ENCODE measurements around the gene TYMS.
A peak's percentile ranks its signal among the peaks of the same experiment; 100 is the strongest.

TYMS gene

DNA sequence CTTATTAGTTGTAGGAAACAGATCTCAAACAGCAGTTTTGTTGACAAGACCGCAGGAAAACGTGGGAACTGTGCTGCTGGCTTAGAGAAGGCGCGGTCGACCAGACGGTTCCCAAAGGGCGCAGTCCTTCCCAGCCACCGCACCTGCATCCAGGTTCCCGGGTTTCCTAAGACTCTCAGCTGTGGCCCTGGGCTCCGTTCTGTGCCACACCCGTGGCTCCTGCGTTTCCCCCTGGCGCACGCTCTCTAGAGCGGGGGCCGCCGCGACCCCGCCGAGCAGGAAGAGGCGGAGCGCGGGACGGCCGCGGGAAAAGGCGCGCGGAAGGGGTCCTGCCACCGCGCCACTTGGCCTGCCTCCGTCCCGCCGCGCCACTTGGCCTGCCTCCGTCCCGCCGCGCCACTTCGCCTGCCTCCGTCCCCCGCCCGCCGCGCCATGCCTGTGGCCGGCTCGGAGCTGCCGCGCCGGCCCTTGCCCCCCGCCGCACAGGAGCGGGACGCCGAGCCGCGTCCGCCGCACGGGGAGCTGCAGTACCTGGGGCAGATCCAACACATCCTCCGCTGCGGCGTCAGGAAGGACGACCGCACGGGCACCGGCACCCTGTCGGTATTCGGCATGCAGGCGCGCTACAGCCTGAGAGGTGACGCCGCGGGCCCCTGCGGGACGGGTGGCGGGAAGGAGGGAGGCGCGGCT lies at the start of gene TYMS:
Gene TYMS (plus strand): TSS at position 343 of the 690 bp plus-strand sequence. CDS start 90 bp downstream, at position 433.
- DNase-seq, result peak; percentile 49 to 77

DNA sequence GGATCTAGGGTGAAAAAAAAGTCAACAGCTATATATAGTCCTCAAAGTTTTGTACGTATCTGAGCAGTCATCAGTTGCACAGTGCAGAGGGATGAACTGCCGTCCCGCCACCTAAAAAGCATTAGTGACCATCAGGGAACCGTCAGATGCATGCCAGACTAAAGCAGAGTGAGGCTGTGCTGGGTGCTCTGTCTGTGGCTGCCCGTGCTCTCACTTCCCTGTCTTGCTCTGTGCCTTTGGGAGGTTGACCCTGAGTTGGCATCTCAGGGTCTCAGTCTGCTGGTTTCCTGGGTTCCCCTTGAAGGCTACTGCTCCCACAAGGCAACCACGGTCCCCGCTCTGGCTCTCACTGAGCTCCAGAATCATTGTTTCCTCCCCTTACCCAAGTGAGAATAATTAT lies 49.5 kb upstream of the TYMS start:
- DNase-seq, result no peak

DNA sequence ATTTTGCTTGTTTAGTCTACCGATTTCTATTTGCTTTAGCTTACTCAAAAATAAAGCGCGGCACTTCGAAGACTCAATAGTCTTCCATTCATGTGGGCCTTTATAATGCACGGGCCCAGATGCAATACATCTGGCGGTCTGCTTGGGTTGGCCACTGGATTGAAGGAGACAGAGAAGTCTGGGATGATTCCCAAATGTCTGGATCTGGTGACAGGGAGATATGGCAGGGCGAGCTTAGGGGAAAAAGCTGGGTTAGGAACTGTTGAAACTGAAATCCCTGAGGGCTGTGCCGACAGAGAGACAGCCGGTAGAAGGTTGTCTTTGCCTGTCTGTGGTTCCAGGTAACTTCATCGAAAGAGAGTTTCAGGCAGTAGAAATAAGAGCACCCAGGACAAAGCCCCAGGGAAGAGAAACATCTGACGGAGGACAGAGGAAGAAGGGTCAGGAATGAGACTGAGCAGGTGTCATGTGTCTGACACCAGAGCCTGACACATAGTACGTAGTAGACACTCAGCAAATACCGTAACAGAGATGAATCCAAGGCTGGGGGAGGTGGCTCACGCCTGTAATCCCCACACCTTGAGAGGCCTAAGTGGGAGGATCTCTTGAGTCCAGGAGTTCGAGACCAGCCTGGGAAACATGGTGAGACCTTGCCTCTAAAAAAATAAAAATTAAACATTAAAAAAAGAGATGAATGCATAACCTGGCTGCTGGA lies 47.1 kb upstream of the TYMS start:
- no peak for DNase-seq

DNA sequence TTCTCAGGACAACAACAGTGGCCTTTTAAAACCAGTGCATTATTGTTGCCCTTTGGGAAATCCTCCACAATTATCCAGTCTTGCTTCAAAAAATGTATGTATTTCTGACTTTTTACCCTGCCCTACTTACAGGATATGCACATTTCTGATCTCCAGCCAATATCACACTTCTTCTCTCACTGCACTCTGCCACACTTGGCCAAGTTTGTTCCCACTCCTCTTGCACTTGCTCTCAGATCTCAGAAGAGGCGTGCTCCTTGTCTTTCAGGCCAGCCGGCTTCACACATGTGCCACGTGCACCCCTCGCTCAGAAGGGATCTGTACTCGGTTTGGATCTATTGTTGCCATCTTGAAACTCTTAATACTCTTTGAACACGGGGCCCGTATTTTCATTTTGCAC lies 45.3 kb upstream of the TYMS start:
- no peak for DNase-seq

DNA sequence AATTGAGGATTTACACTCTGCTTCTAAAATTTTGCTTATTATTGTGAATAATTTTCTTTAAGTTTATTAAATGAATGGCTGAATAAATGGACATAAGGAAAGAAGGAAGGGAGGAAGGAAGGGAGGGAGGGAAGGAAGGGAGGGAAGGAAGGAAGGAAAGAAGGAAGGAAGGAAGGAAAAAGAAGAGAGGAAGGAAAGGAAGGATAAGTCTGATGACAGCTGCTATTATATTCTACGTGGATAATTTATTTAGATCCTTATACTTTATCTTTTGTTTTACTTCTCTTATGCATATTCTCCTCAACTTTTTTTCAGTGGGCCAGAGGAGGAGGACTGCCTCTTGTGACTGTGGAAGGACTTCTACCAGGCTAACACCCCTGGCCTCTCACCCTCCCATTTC lies 43.3 kb upstream of the TYMS start:
- no peak for DNase-seq

DNA sequence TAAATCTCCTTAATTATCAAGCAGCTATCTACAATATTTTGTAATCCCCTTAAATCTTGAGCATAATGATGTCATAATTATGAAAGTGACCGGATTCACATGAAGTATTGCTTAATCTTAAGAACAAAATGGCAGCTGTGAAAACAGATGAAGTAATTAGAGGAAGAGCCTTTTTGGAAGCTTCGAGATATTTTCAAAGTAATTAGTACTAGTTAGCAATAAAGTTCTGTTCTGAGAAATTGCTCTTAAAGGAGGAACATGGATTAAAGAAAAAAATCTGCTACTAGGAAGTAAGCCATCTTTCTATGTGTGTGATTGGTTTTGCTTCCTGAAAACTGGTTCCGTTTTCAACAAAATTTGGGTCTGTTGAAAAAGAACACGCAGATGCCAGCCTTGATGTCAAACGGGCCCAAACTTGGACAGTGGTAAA lies 42.3 kb upstream of the TYMS start:
- no peak for DNase-seq

DNA sequence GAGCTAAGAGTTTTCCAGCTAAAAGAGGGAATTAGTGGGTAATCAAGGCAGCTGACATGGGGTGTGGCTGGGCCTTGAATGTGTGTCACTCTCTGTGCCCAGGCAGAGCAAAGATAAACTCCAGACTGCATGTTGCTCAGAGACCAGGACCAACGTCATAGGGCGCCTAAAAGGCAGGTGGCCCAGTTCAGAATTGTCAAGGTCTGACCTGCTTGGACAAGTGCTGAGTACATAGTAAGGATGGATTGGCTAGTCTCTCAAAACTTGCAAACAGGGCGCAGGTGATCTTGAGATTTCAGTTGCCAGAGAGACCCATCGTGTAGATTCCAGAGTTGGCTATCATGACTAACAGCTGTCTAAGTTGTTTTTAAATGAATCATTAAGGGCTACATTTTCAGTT lies 41.7 kb upstream of the TYMS start:
- no peak for DNase-seq

DNA sequence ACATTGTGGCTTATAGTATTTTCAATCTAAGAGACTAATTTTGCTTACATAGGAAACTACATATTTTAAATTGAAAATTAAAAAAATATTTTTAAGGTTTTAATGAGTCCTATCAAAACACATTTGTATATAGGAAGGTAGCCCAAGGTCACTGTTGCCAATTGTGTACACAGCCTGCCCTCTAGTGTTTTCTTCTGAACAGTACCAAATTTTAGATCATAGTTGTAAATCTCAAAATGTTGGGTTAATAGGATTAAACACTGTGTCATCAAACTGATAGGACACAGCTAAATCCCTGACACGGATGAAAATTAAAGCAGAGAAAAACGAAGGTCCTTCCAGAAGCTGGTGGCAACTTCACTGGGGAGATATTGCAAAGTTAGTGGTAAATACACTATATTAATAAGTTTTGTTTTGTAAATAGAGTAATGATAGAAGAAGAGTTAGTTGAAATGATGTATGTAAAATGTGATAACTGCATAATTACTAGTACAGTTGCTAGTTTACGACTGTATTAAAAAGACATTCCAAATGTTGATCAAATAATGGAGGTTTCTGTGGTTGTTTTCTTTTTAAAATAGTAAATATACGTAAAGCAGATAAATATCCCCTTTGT lies 41.0 kb upstream of the TYMS start:
- peak; percentile 2 to 50 for DNase-seq

DNA sequence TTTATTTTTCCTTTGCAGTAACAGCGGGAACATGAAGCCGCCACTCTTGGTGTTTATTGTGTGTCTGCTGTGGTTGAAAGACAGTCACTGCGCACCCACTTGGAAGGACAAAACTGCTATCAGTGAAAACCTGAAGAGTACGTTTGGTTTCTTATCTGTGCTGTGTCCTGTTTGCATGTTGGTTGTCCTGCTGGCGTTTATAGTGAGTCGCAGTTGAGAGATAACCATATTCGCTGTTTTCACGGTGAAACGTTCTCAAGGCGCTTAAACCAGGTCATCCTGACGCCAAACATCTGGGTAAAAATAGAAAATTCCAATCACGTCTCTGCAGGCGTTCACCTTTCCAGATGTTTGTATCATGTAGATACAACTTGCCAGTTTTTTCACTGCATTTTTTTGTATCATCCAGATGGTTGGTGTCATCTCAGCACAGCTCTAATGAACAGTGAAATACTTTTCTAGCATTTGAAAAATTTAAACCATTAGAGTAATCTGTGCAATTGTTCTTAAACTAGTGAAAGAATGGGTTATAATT lies 39.4 kb upstream of the TYMS start:
- DNase-seq, result no peak

DNA sequence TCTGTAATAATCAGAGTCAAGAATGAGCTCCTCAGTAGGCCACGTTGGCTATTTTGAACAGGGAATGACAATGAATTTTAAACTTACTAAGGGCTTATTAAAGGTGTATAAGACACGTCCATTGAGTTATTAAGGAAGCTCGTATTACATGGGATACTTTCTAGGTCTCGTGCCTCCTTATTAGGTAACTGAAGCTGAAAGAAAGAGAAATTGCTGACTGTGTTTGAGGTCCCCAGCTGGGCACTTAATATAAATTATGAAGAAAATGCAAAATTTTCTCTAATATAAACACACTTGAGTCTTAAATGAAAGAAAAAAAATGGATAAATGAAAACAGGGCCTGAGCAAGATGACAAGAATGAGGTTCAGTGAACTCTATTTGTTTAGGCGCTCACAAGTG lies 38.8 kb upstream of the TYMS start:
- DNase-seq, result no peak

DNA sequence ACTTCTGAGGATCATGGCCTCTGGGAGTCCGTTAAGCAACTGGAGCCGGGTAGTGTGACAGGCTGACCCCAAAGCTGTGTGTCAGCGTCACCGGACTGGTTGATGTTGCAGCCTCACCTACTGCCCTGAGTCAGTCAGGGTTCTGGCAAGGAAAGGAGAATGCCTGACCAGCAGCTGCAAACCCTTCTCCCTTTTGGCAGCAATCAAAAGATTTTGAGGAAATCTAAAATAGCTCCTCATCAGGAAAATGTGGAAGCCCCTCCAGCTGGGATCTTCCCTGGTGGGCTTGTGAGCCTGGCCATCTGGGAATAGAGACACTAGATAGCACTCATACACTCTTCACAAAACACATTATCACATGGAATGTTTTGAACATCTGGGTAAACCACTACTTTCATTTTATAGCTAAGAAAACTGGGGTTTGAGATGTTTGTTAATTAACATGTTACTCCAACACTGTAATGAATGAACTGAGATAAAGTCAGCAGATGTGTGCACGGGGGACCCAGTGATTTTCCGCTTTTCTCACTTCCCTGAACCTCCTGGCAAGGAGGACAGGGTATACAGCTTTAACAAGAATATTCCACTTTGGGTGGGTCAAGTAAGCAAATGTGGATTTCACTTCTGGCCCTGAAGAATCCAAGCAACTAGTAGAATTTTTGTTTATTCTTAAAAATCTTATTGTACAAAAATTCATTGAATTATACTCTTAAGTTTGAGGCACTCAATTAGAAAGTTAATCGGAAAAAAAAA lies 36.0 kb upstream of the TYMS start:
- DNase-seq, result no peak

DNA sequence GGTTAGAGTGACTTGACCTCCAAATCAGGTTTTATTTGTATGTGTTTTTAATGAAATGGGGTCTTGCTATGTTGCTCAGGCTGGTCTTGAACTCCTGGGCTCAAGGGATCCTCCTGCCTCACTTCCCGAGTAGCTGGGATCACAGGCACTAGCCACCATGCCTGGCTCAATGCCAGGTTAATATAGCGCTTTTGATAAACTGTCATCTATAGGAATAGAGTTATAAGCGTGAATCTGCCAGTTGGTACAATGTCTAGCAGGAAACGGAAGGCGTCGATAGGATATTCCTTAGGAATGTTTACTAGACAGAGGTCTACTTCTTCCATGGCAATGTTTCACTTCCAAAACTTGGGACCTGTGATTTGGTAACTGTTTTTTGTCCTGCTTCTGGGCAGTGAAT lies 35.2 kb upstream of the TYMS start:
- DNase-seq, result no peak

DNA sequence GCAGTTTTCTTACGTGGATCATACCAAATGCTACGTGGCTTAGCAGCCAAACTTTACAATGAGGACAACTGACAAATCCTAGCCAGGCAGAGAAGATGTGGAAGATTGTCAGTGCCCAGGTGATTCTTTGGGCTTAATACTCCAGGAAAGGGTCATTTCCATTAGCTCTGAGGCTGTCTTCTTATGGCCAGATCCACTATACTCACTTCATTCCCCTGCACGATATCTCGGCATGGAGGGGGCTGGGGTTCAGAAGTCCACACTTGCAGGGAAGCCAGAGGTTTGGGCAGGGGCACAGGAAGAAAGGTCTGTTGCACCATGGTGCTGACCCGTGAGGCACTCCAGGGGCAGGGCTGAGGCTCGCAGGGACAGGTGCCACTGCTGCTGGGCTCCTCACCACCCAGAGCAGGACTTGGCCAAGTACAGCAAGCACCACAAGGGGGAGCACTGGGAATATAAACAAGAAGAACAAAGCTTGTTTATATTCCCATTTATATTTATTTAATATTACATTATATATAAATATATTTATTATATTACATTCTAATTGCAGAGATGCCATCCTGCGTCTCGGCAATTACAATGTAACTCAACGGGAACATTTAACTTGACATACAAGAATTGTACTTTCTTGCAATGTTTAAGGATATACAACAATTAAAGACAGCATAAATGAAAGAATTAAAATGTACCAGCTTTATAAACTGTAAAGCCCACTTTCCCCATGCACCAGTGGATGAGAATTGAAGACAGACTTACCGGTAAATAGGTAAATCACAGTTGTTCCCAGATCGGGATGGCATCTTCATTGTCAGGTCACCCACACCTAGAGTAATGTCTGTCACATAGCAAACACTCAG lies 33.5 kb upstream of the TYMS start:
- DNase-seq, result peak; percentile 26 to 57

DNA sequence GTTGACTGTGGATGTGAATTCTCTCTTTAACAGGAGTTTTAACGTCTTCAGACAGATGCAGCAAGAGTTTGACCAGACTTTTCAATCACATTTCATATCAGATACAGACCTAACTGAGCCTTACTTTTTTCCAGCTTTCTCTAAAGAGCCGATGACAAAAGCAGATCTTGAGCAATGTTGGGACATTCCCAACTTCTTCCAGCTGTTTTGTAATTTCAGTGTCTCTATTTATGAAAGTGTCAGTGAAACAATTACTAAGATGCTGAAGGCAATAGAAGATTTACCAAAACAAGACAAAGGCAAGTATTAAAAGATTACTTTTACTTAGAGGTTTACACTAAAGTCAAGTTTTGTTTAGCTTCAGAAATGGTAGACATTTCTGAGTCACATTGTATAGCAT lies 30.2 kb upstream of the TYMS start:
- DNase-seq, result no peak

DNA sequence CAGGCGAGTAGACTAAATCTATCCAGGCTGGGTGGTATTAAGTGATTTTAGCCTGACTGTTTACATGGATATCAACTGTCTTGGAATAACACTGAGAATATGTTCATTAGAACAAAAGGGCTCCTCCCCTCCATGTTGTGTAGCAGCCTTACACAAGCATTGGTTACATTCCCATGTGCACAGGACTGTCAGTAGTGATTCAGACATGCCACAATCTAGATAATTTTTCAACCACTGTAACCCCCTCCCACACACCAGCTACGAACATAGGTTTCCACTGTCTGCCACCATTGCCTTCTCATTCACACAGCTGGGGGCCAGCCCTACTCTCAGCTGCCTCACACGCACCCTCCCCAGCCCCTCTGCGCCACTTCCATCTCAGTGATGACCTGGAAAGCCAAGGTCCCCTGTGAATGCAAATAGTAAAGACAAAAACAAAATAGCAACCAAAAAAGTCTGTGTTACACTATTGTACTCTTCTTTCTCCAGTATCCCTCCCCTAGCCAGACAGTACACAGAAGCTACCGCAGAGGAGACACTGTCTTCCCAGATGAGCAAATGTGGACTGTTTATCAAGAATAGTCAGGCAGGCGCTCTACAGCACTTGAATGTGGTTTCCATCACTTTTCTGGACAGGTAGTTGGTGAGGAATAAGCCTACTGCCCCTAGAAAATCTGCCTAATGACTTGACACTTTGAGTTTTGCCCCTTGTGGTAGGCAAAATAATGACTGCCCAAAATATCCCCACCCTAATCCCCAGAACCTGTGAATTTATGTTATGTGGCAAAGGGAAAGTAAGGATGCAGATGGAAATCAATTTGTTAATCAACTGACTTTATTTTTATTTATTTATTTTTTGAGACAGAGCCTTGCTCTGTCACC lies 27.9 kb upstream of the TYMS start:
- DNase-seq, result no peak

DNA sequence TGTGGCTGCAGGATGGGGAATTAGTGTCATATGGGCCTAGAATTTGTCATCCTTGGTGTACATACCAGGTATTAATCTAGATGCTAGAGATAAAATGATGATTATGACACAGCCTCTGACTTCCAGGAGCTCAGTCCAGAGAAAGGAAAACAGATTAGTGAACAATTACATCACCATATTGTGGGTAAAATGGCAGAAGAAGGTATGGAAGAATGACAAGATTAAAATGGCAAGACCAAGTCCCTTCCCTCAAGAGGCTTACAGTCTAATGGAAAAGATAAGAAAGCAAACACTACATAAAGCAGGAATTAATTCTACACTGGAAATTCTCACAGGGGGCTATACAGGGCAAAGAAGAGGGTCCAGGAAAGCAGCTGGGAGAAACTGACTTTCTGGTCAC lies 25.9 kb upstream of the TYMS start:
- no peak for DNase-seq

DNA sequence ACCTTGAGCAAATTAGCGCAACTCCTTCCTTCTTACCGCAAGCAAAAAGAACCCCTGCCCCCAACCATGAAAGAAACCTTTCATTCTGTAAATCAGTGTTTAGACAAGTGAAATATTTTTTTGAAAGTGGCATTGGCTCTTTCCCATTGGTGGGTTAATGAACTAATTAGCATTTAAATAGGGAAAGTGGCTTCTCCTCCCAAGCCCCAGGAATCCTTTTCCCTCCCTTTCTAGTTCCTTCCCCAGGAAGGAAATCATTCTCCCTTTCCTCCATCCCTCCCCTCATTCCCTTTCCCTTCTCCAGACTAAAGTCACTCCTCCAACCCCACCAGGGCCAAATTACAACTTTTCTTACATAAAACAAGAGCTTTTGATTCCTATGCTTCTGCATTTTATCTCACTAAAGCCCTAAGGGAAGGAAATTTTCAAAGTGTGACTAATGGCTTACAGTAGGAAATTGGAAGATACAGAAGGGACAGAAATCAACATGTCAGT lies 22.9 kb upstream of the TYMS start:
- no peak for DNase-seq

DNA sequence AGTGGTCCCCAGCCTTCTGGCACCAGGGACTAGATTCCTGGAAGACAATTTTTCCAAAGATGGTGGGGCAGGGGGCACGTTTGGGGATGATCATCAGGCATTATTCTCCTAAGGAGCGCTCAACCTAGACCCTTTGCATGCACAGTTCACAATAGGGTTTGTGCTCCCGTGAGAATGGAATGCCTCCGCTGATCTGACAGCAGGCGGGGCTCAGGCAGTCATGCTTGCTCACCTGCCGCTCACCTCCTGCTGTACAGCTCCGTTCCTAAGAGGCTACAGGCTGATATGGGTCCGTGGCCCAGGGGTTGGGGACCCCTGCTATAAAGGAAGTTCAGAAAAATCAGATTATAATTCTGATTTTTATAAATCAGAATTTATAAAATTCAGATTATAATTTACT lies 22.3 kb upstream of the TYMS start:
- DNase-seq, result no peak

DNA sequence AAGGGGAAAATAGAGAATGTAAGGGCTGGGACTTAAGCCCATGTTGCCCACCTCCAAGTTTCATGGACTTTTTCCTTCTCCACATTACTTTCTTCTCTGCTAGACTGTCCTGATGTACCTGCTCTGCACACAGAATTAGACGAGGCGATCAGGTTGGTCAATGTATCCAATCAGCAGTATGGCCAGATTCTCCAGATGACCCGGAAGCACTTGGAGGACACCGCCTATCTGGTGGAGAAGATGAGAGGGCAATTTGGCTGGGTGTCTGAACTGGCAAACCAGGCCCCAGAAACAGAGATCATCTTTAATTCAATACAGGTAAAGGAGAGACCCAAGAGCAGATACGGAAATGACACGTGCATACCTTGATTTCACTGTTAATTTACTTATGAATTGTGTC lies 16.2 kb upstream of the TYMS start:
- DNase-seq, result no peak

DNA sequence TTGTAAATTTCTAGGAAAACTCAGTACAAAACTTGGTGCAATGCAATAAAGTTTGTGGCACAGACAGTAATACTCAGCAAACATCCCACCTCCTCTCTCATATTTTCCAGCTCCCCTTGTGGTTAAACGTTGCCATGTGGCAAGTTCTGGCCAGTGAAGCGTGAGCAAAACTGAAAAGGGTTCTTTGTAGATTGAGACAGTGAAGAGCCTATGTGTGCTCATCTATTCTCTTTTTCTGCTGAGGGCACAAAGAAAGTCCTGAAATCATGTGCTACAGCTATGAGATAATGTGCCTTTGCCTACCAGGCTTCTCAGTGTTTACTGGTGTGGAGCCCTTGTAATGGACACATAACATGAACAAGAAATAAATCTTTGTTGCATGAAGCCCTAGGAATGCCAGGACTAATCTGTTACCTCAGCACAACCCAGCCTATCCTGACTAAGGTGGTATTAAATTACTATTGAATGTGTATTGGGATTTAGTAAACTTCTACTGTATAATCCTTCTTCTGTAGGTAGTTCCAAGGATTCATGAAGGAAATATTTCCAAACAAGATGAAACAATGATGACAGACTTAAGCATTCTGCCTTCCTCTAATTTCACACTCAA lies 13.0 kb upstream of the TYMS start:
- no peak for DNase-seq

DNA sequence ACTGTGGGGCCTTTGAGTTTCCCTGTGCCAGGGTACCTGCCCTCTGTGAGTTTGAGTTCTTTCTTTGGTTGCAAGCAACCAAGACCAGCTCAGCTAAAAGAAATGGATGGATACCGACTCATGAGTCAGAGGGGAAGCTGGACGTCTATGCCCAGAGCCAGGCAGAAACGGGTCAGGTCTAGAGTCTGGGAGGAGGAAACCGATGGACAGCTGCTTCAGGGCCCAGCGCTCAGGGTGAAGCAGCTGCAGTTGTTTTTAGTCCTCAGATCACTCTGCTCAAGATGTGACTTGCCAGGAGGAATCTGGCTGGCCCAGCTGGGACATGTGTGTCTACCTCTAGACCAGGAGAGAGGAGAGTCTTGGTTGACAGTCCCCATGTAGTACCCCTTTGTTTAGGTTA lies 10.1 kb upstream of the TYMS start:
- no peak for DNase-seq

Measured in NCI-H446 (cell line).